ENCODE measurements around the gene SLC4A8. TPM values are rescaled to one million over a fixed set of nuclear protein-coding genes. Genes with fewer than 3 reads are reported as not detected.
"Not testable (repeated sequence)": the region's sequence is repeated elsewhere in the genome, so short reads cannot be mapped to it uniquely, and the experiment has no call there.

The SLC4A8 gene
- total RNA-seq, 1 experiment from 2014 or later = 26.3 TPM

- H4K20me1 ChIP-seq (ENCODE audit: control insufficient read depth, insufficient read depth, insufficient read length) = no peaks in the 10 kb centered on the region
- no peak for DNase-seq
- H2BK5ac ChIP-seq (ENCODE audit: insufficient read length, low read length) = no peak overlapping the region
- no peaks in the 10 kb centered on the region for H3K23me2 ChIP-seq (ENCODE audit: insufficient read length, low read depth, low read length, poor library complexity, severe bottlenecking)
- H2BK120ac ChIP-seq (ENCODE audit: low read depth, low read length, poor library complexity, severe bottlenecking) = no peak overlapping the region
- H3K9me3 ChIP-seq (ENCODE audit: control insufficient read depth, low read depth, low read length) = no peaks in the 10 kb centered on the region
- H3K27ac Mint-ChIP-seq = no peak overlapping the region
- no peak overlapping the region for H4K8ac ChIP-seq (replicated peaks; ENCODE audit: insufficient read length, low read depth, low read length)
- no peaks in the 10 kb centered on the region for H3K79me1 ChIP-seq (ENCODE audit: insufficient read depth, low read depth, low read length, poor library complexity, severe bottlenecking)
- no peak for TF ChIP-seq CTCF (conservative IDR thresholded peaks at IDR 0.05)
- H3K36me3 Mint-ChIP-seq (ENCODE audit: insufficient read depth in 1 of 3, low read depth in 3 of 3) = peaks cover 0 to 13% (median 1%) of the 10 kb centered on the region in 3 experiments; a peak in 3 of 7 replicates
- no peaks in the 10 kb centered on the region for H3K9me3 Mint-ChIP-seq
- no peak overlapping the region for H4K91ac ChIP-seq (ENCODE audit: insufficient read length, low read depth, low read length)
- no peak overlapping the region for H2BK12ac ChIP-seq (ENCODE audit: insufficient read length, low read depth, low read length)
- H3K27me3 ChIP-seq (ENCODE audit: insufficient read depth, low read length) = no peaks in the 10 kb centered on the region
- no peak overlapping the region for H2AFZ ChIP-seq (ENCODE audit: low read length)
- no peak overlapping the region for H3K14ac ChIP-seq (ENCODE audit: insufficient read depth, low read length)
- no CpG with 5 or more reads among the region's 2 CpGs for WGBS (ENCODE audit: extremely low coverage, insufficient read length, low lambda C conversion rate)
- no peak overlapping the region for H3K4me2 ChIP-seq (ENCODE audit: insufficient read depth, insufficient read length, low read length)
- no peak overlapping the region for H3K27ac ChIP-seq (ENCODE audit: insufficient read length, low read depth, low read length)
- H3K23ac ChIP-seq (ENCODE audit: insufficient read length, low read depth, low read length) = no peak overlapping the region
- H3K4ac ChIP-seq (ENCODE audit: low read depth, low read length) = no peak overlapping the region
- no peak overlapping the region for H2BK20ac ChIP-seq (ENCODE audit: low read depth, low read length, poor library complexity, severe bottlenecking)
- no peak overlapping the region for H3K9ac ChIP-seq (ENCODE audit: extremely low read depth, insufficient read length, low read length)
- no peak overlapping the region for H2BK15ac ChIP-seq (ENCODE audit: low read depth, low read length)
- H3K18ac ChIP-seq (ENCODE audit: insufficient read length, low read depth, low read length) = no peak overlapping the region
- no peak overlapping the region for H3T11ph ChIP-seq (ENCODE audit: low read length)
- H4K5ac ChIP-seq (ENCODE audit: insufficient read length, low read depth, low read length) = no peak overlapping the region
- no peaks in the 10 kb centered on the region for H3K4me1 ChIP-seq (ENCODE audit: insufficient read depth, low read length)
- H3K79me2 ChIP-seq (ENCODE audit: insufficient read depth, low read length) = no peaks in the 10 kb centered on the region
- H3K56ac ChIP-seq (ENCODE audit: insufficient read length, low read depth, low read length) = no peak overlapping the region
- H3K27me3 Mint-ChIP-seq (ENCODE audit: low read depth) = no peaks in the 10 kb centered on the region
- no peaks in the 10 kb centered on the region for H3K4me1 Mint-ChIP-seq
- no peak overlapping the region for H2AK5ac ChIP-seq (ENCODE audit: insufficient read length, low read length)
- H3K4me3 Mint-ChIP-seq = no peak overlapping the region
Observed at GRCh38 chr12:51512438-51512837, 87.8 kb downstream of the SLC4A8 start.

DNA sequence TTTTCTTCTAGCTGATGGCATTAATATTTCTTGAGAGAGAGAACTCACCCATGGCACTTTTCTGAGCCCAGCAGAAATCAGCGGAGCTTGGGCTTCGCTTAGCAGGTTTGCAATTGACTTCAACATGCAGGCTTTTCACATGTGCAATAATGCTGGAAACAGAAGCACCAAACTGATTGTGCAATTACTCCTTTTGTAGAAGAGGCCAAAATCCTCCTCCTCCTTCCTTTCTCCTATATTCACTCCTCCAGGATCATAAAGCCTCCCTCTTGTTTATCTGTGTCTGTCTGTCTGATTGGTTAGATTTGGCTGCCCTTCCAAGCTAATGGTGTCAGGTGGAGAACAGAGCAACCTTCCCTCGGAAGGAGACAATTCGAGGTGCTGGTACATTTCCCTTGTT, 90.4 kb downstream of the SLC4A8 start:
- H3K4me2 ChIP-seq (ENCODE audit: insufficient read depth, insufficient read length, low read length); H3K4me3 Mint-ChIP-seq; H3K23me2 ChIP-seq (ENCODE audit: insufficient read length, low read depth, low read length, poor library complexity, severe bottlenecking); H3K27me3 ChIP-seq (ENCODE audit: insufficient read depth, low read length); H3K4me1 Mint-ChIP-seq; H3K9me3 ChIP-seq (ENCODE audit: control insufficient read depth, low read depth, low read length); H3K9ac ChIP-seq (ENCODE audit: extremely low read depth, insufficient read length, low read length); H2BK12ac ChIP-seq (ENCODE audit: insufficient read length, low read depth, low read length); H2BK20ac ChIP-seq (ENCODE audit: low read depth, low read length, poor library complexity, severe bottlenecking); H3T11ph ChIP-seq (ENCODE audit: low read length); DNase-seq; H3K27me3 Mint-ChIP-seq (ENCODE audit: low read depth); H2BK120ac ChIP-seq (ENCODE audit: low read depth, low read length, poor library complexity, severe bottlenecking); H3K56ac ChIP-seq (ENCODE audit: insufficient read length, low read depth, low read length); H2AK5ac ChIP-seq (ENCODE audit: insufficient read length, low read length); H4K5ac ChIP-seq (ENCODE audit: insufficient read length, low read depth, low read length); H2AFZ ChIP-seq (ENCODE audit: low read length); H3K4ac ChIP-seq (ENCODE audit: low read depth, low read length); H3K27ac ChIP-seq (ENCODE audit: insufficient read length, low read depth, low read length); H3K79me1 ChIP-seq (ENCODE audit: insufficient read depth, low read depth, low read length, poor library complexity, severe bottlenecking); H3K14ac ChIP-seq (ENCODE audit: insufficient read depth, low read length); H3K9me3 Mint-ChIP-seq; H4K8ac ChIP-seq (replicated peaks; ENCODE audit: insufficient read length, low read depth, low read length); H2BK15ac ChIP-seq (ENCODE audit: low read depth, low read length); H3K36me3 Mint-ChIP-seq (ENCODE audit: insufficient read depth in 1 of 3, low read depth in 3 of 3); H3K4me1 ChIP-seq (ENCODE audit: insufficient read depth, low read length); H3K18ac ChIP-seq (ENCODE audit: insufficient read length, low read depth, low read length); H3K23ac ChIP-seq (ENCODE audit: insufficient read length, low read depth, low read length); H2BK5ac ChIP-seq (ENCODE audit: insufficient read length, low read length); H4K20me1 ChIP-seq (ENCODE audit: control insufficient read depth, insufficient read depth, insufficient read length); H3K27ac Mint-ChIP-seq; H4K91ac ChIP-seq (ENCODE audit: insufficient read length, low read depth, low read length); H3K79me2 ChIP-seq (ENCODE audit: insufficient read depth, low read length): not testable (repeated sequence)
- no CpG with 5 or more reads among the region's 4 CpGs for whole genome bisulfite sequencing (ENCODE audit: extremely low coverage, insufficient read length, low lambda C conversion rate)

Data from H9 (cell line).